ENCODE results near the gene LUC7L3.

GRCh38 chr17:50758524-50758923, 39.1 kb downstream of the LUC7L3 start:
- TF ChIP-seq, protein P1, sequence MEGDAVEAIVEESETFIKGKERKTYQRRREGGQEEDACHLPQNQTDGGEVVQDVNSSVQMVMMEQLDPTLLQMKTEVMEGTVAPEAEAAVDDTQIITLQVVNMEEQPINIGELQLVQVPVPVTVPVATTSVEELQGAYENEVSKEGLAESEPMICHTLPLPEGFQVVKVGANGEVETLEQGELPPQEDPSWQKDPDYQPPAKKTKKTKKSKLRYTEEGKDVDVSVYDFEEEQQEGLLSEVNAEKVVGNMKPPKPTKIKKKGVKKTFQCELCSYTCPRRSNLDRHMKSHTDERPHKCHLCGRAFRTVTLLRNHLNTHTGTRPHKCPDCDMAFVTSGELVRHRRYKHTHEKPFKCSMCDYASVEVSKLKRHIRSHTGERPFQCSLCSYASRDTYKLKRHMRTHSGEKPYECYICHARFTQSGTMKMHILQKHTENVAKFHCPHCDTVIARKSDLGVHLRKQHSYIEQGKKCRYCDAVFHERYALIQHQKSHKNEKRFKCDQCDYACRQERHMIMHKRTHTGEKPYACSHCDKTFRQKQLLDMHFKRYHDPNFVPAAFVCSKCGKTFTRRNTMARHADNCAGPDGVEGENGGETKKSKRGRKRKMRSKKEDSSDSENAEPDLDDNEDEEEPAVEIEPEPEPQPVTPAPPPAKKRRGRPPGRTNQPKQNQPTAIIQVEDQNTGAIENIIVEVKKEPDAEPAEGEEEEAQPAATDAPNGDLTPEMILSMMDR (IDR thresholded peaks at IDR 0.05; ENCODE audit: poor library complexity), result no peak
- no peak for TF ChIP-seq EZH2 (IDR thresholded peaks at IDR 0.05; ENCODE audit: borderline replicate concordance)
- TF ChIP-seq EZH2phosphoT487 (IDR thresholded peaks at IDR 0.05; ENCODE audit: low read depth, severe bottlenecking, unreplicated experiment), result no peak
